Activated CD8-positive, alpha-beta memory T cell treated with anti-CD3 and anti-CD28 coated beads, Interleukin-2, amount 50 U/mL, for 1 hour (primary cell): ENCODE data around the gene SH2D2A.
A peak's percentile ranks its signal among the peaks of the same experiment; 100 is the strongest.

Source experiments
- DNase-seq: peaks from one replicate; pipeline ENCODE4 v3.0.0-alpha.2; 2020; ENCODE audit errors: extremely low read depth

The SH2D2A gene

GRCh38 chr1:156823210-156823790 is 6.7 kb upstream of the SH2D2A start:
- no peak for DNase-seq

DNA sequence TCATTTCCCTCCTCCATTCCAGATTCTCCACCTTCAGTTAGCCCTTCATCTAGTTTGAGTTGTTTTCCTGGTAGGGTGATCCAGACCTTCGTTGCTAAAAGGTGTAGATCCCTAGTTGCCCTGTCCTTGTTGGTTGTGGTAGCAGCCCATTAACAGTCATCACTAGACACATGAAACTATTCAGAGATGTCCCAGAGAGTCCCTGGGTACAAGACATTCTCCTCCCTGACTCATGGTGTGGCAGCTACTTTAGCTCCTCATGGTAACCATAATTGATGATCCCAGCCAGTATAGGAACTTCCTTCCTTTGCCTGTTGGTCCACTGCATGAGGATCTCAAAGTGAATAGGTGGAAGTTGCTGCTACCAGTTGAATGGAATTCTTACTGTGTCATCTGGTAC is 6.0 kb upstream of the SH2D2A start:
- no peak for DNase-seq

DNA sequence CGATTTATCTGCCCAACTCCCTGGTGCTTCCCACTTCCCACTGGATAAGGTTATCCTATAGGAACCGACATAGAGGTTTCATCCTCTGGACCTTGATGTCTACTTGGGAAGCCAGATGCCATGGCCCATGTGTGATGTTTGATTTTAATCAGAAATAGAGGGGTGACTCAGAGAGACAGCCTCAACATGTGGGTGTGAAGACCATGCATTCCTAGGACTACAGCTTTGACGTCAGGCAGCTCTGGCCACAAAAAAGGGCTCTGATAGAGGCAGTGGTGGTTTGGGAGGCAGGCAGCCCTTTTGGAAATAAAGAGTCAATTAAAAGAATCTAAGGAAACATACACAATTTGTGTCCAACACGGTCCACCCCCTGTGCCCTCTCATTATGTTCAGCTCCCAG is 5.2 kb upstream of the SH2D2A start:
- no peak for DNase-seq

- DNase-seq: no peak
Observed at GRCh38 chr1:156815961-156816422, 656 bp downstream of the SH2D2A start.

DNA sequence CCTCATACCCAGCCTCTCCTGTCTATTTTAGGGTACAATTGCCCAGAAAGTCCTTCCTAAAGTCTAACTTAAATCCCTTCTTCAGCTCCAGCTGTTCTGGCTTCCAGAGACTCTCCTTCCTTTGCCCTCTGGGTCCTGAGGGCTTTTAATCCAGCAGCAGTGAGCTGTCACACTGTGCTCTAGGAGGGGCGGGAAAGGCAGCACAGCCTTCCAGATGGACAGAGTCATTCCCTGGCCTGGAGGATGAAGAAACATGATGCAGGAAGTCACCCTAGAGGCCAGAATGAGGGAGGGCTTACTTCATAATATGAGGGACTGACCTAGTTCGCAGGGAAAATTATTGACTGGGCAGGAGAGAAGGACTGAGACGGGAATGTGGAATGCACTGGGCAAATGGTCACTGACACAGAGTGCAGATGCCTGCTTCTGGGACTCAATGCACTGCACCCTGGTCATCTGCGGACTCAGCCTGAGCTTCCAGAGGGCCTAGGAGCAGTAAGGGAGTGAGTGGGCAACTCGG is 1.3 kb downstream of the SH2D2A start:
- no peak for DNase-seq

DNA sequence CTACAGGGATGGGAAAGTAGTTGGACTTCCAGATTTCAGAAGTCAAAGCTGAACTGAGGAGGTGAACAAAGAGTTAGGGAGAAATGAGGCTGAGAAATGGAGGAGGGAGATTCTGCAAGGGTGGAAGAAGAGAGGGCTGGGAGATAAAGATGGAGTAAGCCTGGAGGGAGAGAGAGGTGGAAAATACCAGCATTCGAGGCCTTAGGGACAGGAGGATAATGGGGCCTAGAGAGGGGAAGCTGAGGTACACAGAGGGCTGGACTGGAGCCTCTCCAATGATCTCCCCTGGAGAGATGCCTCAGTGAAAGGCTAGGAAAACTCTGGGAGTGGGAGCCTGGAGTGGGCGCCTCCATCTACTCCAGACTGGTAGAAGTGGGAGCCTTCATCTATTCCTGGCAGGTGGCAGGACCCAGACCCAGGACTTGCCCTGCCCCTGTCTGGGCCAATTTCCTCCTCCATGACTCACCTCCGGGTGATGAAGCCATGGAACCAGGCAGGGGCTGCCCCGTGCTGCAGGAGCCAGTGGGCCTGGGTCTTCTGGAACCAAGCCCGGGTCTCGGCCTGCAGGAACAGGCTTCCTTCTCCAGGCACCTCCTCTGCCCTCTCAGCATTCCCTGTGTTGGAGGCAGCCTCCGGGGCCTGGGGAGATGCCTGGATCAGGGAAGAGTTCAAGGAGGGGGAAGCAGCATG is 1.9 kb downstream of the SH2D2A start:
- DNase-seq: no peak

GRCh38 chr1:156813750-156814570 is 2.7 kb downstream of the SH2D2A start:
- DNase-seq: peak; percentile 57

DNA sequence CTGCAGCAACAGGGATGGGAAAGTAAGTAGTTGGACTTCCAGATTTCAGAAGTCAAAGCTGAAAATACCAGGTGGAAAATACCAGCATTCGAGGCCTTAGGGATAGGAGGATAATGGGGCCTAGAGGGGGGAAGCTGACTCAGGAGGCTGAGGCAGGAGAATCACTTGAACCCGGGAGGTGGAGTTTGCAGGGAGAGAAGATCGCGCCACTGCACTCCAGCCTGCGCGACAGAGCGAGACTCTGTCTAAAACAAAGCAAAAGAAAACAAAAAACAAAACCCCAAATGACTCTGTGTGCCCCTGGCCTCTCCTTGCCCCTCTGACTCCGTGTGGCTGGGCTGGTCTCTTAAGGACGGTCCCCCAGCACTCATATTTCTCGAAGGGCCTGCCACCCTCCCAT is 3.4 kb downstream of the SH2D2A start:
- DNase-seq: no peak

- no peak for DNase-seq
Observed at GRCh38 chr1:156812293-156812990, 4.2 kb downstream of the SH2D2A start.

GRCh38 chr1:156811168-156811567 is 5.5 kb downstream of the SH2D2A start:
- DNase-seq: no peak

DNA sequence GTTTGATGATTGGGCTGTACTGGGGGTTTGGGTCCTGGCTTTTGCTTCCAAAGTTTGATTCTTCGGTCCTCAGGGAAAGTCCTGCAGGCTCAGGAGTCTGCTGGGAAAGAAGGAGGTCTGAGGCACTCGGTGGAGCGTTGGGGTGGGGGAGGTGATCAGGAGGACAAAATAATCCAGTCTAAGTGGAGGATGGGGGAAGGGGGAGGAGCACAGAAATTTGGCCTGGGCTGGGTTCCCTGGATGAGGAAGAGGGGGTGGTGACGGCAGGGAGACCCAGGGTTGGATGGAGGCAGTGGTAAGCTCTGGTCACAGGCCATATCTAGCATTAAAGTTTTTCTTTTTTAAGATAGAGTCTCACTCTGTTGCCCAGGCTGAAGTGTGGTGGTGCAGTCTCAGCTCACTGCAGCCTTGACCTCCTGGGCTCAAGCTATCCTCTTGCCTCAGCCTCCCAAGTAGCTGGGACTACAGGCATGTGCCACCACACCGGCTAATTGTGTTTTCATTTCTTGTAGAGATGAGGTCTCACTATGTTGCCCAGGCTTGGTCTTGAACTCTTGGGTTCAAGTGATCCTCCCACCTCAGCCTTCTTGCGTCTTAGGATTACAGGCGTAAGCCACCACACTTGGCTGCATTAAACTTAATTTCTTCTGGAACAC is 6.8 kb downstream of the SH2D2A start:
- DNase-seq: no peak

DNA sequence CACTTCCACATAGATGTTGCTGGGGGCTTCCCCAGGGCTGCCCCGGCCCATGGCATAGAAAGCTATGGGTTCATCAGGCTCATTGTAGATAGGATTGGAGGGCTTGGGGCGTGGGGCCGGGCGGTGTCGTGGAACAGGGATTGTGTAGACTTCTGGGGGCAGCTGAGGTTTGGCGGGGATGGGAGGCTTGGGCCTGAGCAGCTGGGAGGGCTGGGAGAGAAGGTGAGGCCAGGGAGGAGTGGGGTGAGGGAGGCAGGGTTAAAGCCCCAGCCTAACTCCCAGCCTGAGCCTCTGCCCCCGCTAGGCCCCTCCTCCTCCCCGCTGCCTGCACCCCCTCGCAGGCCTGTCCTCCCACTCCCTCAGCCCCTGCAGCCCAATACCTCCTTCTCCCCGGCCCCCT is 7.4 kb downstream of the SH2D2A start:
- no peak for DNase-seq

DNA sequence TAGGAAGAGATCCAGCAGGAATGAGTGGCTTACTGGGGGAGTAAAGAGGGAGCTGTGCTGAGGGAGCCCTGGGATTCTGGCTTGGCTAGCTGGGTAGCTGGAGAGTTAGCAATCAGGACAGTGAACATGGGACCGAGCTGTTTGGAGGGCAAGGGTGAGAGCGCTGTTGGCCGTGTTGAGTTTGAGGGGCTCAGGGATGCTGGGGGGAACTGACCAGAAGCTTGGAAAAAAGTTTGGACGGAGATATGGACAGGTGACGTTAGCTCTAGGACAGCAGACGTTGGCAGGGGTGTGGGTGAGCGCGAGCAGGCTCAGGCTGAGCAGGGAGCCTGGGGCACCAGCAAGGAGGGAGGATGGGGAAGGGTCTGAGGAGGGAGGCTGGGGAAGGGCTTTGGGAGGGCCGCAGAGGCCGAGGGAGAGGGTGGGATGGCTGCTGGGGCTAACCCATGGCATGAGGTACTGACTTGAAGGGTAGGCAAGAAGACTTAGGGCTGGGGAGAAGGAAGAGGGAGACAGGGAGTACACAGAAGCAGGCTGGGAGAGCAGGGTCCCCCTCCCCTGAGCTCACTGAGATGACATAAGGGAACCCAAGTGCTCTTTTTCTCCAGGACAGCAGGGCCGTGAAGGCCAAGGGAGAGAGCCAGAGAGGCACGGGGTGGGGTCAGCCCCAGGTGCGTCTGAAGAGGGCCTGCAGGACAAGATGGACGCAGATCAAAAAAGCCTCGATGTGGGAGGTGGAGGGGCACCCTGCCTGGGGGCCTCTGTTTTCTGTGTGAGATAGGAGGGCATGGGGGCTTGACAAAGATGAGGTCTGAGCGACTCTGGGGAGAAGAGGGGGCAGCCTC is 8.2 kb downstream of the SH2D2A start:
- DNase-seq: no peak

DNA sequence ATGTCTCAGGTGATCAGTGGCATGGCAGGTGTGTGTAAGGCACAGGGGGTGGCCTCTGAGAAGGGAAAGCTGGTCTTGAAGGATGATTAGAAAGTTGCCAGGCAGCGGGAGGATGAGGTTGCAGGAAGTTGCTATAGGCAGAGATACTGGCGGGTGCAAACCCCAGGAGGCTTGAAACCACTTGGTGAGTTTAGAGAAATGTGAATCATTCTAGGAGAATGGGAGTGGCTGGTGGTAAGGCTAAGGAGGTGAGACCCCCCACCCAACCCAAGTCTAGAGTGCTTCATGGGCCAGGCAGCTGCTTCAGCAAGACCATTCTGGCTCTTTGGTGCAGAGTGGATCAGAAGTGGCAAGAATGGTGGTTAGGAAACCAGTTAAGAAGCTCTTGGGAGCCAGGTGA is 9.0 kb downstream of the SH2D2A start:
- DNase-seq: no peak

DNA sequence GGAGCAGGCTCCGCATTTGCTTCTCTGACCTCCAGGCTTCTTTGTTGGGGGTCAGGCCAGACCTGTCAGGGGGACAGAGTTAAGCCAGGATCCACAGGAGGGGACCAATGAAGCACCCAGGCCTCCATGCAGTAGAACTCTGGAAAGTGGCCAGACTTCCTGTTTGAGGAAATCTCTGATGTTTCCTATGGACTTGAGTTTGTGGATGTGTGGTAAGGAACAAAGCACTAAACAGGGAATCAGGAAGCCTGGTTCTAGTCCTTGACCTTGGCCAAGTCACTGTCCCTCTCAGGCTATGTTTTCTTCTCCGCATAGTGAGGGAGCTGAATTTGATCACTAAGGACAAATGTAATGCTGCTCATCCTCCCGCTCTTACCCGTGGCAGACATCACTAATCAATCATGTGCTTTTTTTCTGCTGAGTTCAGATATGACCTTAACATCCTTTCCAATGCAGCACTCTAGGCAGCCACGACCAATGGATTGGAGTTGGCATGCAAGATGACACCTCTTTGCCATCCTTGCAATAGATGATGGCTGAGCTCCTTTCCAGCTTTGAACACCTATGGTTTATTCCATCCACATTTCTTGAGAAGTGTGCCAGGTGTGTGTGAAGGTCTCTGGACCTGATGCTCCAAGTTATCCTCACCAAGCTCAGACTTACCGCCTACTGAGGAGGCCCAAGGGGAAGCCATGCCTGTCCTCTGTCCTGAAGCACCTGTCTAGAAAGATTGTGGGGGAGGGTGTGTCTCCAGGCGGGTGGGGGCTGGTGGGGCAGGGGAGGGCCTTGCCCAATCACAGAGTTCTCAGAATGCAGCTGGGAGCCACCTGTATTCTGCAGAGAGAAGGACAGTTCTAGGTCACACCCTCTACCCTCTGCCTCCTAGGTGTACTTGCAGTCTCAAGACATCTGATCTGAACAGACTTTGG is 9.9 kb downstream of the SH2D2A start:
- DNase-seq: no peak

GRCh38 chr1:156805766-156806511 is 10.7 kb downstream of the SH2D2A start:
- DNase-seq: no peak

DNA sequence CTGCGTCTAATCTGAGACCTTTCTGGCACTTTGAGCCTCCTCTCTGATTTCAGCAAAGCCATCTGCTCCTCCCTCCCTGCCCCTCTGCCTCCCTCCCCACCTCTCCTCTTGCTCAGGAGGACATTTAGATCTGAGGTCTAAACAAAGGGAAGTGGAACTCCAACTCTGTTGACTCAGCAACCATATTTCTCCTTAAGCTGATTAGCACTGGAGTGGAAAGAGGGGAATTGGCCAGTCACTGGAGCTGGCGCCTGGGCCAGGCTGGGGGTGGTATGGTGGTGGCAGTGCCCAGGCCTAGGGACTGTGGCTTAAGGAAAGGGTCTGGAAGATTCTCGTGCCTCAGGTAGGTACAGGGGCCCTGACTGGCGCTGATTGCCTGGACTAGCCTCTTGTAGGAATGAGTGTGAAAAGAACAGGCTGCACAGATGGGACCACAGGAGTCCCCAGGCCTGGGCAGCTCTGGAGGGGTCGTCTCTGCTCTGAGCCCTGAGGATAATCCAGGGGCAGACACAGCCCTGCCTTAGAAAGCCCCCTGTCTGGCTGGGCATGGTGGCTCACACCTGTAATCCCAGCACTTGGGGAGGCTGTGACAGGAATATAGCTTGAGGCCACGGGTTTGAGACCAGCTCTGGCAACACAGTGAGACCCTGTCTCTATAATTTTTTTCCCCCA is 11.9 kb downstream of the SH2D2A start:
- DNase-seq: no peak

DNA sequence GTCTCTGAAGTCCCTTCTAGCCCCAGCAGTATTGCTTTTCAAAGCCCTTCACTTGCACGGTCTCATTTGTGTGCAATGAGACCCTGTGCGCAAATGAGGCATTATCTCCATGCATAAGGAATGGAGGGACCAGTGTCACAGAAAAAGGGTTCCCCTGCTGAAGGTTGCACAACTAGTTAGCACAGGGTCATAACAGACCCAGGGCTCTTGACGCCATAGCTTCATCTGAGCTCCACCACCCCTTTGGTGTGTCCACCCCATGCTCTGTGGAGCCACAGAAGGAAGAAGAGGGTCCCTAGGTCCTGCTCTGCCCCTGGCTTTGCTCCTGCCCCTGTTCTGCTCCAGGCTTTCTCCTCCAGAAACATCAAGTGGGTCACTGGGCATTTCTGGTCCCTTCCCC is 12.6 kb downstream of the SH2D2A start:
- no peak for DNase-seq
